ENCODE data around the gene MAP2K1.

The MAP2K1 gene

GRCh38 chr15:66504563-66505429 lies 118.1 kb downstream of the MAP2K1 start, which contains the start of the genes RPL4 and ZWILCH:
Gene RPL4 (minus strand): TSS chr15:66504855. CDS start chr15:66504790, 65 bp downstream.
Gene ZWILCH (plus strand): TSS chr15:66505326. CDS start chr15:66505339, 13 bp downstream.
- peak; percentile 96 for TF ChIP-seq POLR2A (IDR thresholded peaks at IDR 0.05; ENCODE audit: low read depth, low read length)
- peak; percentile 41 for DNase-seq (ENCODE audit: insufficient read length, low spot score)
- FAIRE-seq: no peak

- FAIRE-seq: no peak
- no peak for TF ChIP-seq POLR2A (IDR thresholded peaks at IDR 0.05; ENCODE audit: low read depth, low read length)
- DNase-seq (ENCODE audit: insufficient read length, low spot score): no peak
Observed at GRCh38 chr15:66505430-66505811, 118.7 kb downstream of the MAP2K1 start.

GRCh38 chr15:66505818-66506217 lies 119.1 kb downstream of the MAP2K1 start:
- DNase-seq (ENCODE audit: insufficient read length, low spot score) (no peak), FAIRE-seq (no peak)
- no peak for TF ChIP-seq POLR2A (IDR thresholded peaks at IDR 0.05; ENCODE audit: low read depth, low read length)

- no peak for TF ChIP-seq POLR2A (IDR thresholded peaks at IDR 0.05; ENCODE audit: low read depth, low read length)
- FAIRE-seq (no peak), DNase-seq (ENCODE audit: insufficient read length, low spot score) (no peak)
Observed at GRCh38 chr15:66508293-66508883, 121.7 kb downstream of the MAP2K1 start.

GRCh38 chr15:66514586-66514985 lies 127.9 kb downstream of the MAP2K1 start:
- FAIRE-seq (no peak), DNase-seq (ENCODE audit: insufficient read length, low spot score) (no peak)
- no peak for TF ChIP-seq POLR2A (IDR thresholded peaks at IDR 0.05; ENCODE audit: low read depth, low read length)

DNA sequence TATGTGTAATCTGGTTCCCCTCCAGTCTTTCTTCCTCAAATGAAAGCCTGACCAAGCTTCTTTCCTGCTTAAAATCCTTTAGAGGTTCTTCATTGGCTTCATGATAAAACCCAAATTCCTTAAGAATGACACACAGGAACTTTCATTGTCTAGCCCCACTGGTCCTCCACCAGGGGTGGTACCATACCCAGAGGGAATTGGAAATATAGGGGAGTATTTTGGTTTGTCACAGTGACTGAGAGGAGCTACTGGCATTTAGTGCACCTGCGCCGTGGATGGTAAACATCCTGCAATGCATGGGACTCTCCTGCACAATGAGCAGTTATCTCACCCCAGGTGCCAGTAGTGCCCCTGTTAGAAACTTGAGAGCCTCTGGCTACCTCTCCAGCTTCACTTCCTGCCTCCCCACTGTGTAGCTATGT lies 129.2 kb downstream of the MAP2K1 start:
- DNase-seq (ENCODE audit: insufficient read length, low spot score) (peak; percentile 31), FAIRE-seq (no peak)
- TF ChIP-seq POLR2A (IDR thresholded peaks at IDR 0.05; ENCODE audit: low read depth, low read length): no peak

DNA sequence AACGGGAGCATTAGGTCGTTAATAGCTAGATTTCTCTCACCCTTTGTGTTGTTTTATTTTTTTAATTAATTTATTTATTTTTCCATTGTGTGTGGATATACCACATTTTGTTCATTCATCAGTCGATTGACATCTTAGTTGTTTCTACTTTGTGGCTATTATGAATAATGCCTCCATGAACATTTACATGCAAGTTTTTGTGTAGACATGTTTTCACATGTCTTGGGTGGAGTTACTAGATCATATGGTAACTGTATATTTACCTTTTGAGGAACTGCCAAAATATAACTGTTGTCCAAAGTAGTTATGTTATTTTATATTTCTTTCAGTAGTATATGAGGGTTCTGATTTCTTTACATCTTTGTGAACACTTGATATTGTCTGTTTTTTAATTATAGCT lies 137.2 kb downstream of the MAP2K1 start:
- no peak for FAIRE-seq
- DNase-seq (ENCODE audit: insufficient read length, low spot score): no peak
- TF ChIP-seq POLR2A (IDR thresholded peaks at IDR 0.05; ENCODE audit: low read depth, low read length): no peak

- no peak for DNase-seq (ENCODE audit: insufficient read length, low spot score)
- no peak for FAIRE-seq
- no peak for TF ChIP-seq POLR2A (IDR thresholded peaks at IDR 0.05; ENCODE audit: low read depth, low read length)
Observed at GRCh38 chr15:66524838-66525237, 138.1 kb downstream of the MAP2K1 start.

- no peak for TF ChIP-seq POLR2A (IDR thresholded peaks at IDR 0.05; ENCODE audit: low read depth, low read length)
- FAIRE-seq (no peak), DNase-seq (ENCODE audit: insufficient read length, low spot score) (no peak)
Observed at GRCh38 chr15:66535056-66535455, 148.3 kb downstream of the MAP2K1 start.
